Bronchial epithelial cell (primary cell): ENCODE data around the gene TSKU. TPM values are rescaled to one million over a fixed set of nuclear protein-coding genes. Genes with fewer than 3 reads are reported as not detected.
A peak's percentile ranks its signal among the peaks of the same experiment; 100 is the strongest.

Source experiments
- DNase-seq: peaks from one replicate; pipeline ENCODE4 v3.0.0-alpha.2; 2010; ENCODE audit warnings: low read depth
- FAIRE-seq: peaks from 2 replicates; lab custom pipeline; 2011; peaks lifted over from hg19 to GRCh38; lab: Jason Lieb, UNC
- H3K27me3 ChIP-seq: 2 replicates; pipeline ENCODE4 v1.5.1; 2011; ENCODE audit warnings: low read length; ENCODE audit not compliant: control insufficient read depth, insufficient read depth
- H3K36me3 ChIP-seq: 2 replicates; pipeline ENCODE4 v1.5.1; 2011; ENCODE audit warnings: low read length; ENCODE audit not compliant: control insufficient read depth, insufficient read depth
- H3K4me3 ChIP-seq: 2 replicates; pipeline ENCODE4 v1.5.1; 2011; ENCODE audit warnings: mild to moderate bottlenecking, low read depth, low read length, control low read depth
- CTCF ChIP-seq: IDR thresholded peaks from 2 replicates; pipeline ENCODE4 v1.5.1; 2011; ENCODE audit warnings: mild to moderate bottlenecking, moderate library complexity, low read length, control low read depth, inconsistent platforms; ENCODE audit not compliant: insufficient read depth, severe bottlenecking
- total RNA-seq: library from RNA; depleted of rRNA; stranded (reverse); fragments of >200 nt; gene quantifications from 2 replicates; pipeline ENCODE4 v1.2.1, GENCODE V29; 2014

TSKU gene
- total RNA-seq, 1 donor from 2014 or later = 8.2 TPM

- H3K27me3 ChIP-seq = no peaks in the 10 kb centered on the region
- DNase-seq (no peak), FAIRE-seq (no peak)
- no peak for TF ChIP-seq CTCF
- no peak overlapping the region for H3K4me3 ChIP-seq
- H3K36me3 ChIP-seq = no peaks in the 10 kb centered on the region
These were observed 38.7 kb upstream of the TSKU start for GRCh38 chr11:76744186-76745043.

GRCh38 chr11:76745044-76745376, 38.1 kb upstream of the TSKU start:
- Histone ChIP-seq H3K36me3 (no peaks in the 10 kb centered on the region), H3K27me3 (no peaks in the 10 kb centered on the region), H3K4me3 (no peak overlapping the region)
- TF ChIP-seq CTCF = no peak
- FAIRE-seq = no peak
- no peak for DNase-seq

- Histone ChIP-seq H3K27me3 (no peaks in the 10 kb centered on the region), H3K4me3 (no peak overlapping the region), H3K36me3 (no peaks in the 10 kb centered on the region)
- FAIRE-seq (no peak), DNase-seq (peak; percentile 8)
- no peak for TF ChIP-seq CTCF
These were observed 37.5 kb upstream of the TSKU start for GRCh38 chr11:76745561-76746207.

- no peak for FAIRE-seq
- no peak overlapping the region for H3K4me3 ChIP-seq
These were observed 35.8 kb upstream of the TSKU start for GRCh38 chr11:76747153-76747914.

More at GRCh38 chr11:76747153-76747914, 35.8 kb upstream of the TSKU start:
- no peaks in the 10 kb centered on the region for H3K27me3 ChIP-seq
- no peaks in the 10 kb centered on the region for H3K36me3 ChIP-seq
- no peak for TF ChIP-seq CTCF
- no peak for DNase-seq
